DMS153 (cell line): ENCODE results near the gene PLRG1.
"Not testable (repeated sequence)": the region's sequence is repeated elsewhere in the genome, so short reads cannot be mapped to it uniquely, and the experiment has no call there.

Source experiments
- DNase-seq: peaks from one replicate; lab custom pipeline; 2025; lab: John Stamatoyannopoulos, UW

Gene PLRG1

DNA sequence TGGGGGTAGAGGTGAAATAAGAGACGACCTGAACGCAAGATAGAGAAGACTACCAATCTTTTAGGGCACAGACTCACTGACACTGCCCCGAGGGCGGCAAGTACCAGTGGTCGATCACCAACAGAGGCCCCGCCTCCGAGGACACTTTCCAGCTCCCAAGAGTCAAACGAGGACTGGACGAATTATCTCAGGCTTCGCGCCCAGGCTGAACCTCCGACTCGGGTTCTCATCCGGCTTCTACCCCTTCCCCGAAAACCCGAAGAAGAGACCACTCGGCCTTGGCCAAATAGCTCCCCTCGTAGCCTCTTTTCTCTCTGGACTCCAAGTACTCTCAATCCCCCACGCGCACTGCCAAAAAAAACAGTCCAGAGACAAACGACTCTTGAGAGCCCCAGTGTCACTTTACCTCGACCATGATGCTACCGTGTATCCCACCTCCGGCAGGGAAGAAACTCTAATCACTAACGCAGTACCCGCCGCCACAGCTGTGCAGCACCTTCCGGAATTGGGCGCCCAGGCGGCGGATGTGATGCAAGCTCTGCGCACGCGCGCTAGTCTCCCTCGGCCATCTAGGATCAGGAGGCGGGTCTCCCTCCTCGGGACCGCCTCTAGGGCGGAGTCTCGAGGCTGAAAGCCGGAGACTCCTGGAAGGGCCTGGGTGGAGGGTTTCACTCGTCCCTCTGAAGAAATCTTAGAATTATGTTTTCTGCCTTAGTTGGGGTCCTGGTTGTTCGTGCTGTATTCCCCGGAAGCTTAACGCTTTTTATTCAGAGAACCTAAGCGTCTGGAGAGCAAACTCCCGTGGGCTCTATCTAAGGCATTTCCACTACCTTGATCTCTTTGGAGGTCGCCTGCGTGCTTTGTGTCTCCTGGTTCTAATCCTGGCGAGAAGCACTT is at the start of gene PLRG1:
TSS of gene PLRG1 (minus strand) at position 507 of the 897 bp plus-strand sequence. CDS start at position 415, 92 bp downstream.
- DNase-seq: peak; percentile 89

DNA sequence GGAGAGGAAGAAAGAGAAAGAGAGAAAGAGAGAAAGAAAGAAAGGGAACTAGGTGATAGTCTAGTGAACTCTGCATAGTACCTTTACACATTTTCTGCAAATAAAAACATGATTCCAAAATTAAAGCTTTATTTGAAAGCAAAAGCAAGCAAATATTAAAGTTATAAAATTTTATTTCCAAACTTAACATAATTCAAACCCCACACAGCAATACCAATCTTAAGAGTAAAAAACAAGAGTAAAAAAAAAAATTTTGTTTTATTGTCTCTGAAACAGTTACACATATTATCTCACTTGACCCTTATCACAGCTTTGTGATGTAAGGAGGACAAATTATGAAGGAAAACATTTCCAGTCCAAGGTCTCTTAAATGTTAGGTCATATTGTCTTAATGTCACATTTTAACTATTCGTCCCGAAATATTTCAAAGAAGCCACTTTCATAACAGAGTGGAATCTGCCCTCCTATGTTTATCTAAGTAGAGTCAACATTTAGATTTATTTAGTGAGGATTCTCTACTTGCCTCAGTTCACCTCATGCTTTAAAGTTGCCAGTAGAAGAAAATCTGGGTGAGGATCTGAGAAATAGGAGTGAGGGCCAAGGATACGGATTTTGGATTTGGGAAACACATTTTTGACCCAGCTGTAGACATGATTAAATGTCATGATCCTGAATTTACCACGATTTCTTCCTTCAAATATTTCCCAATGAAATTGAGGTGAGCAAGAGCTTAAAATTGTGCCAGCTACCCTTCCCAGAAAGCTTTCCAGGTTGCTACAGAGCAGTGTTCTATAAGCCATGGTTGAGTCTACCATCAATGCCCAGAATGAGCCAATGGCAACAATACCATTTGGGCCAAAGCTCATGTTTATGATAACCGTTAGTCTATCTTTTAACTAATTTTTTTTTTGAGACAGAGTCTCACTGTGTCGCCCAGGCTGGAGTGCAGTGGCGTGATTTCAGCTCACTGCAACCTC is 47.9 kb upstream of the PLRG1 start:
- no peak for DNase-seq

DNA sequence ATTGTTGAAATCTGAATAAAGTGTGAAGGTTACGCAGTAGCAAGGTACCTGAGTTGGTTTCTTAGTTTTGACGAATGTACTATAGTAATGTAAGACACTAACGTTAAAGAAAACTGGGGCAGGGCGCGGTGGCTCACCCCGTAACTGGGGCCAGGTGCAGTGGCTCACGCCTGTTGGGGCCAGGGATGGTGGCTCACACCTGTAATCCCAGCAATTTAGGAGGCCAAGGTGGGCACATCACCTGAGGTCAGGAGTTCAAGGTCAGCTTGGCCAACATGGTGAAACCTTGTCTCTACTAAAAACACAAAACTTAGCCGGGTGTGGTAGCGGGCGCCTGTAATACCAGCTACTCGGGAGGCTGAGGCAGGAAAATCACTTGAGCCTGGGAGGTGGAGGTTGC is 47.1 kb upstream of the PLRG1 start:
- not testable (repeated sequence) for DNase-seq

DNA sequence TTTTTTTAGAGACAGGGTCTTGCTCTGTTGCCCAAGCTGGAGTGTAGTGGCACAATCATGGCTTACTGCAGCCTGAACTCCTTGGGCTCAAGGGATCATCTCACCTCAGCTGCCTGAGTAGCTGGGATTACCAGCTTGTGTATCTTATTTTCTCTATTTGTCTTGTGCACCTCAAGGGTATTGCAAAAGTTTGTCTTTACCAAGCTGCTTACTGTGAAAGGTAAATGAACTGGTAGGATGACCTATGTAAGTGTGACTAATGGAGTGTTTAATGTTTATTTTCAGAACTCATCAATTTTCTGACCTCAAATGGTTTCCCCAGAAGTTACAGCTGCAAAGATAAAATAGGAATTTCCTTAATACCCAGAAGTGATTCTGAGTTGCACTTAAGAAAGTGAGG is 45.6 kb upstream of the PLRG1 start:
- no peak for DNase-seq

DNA sequence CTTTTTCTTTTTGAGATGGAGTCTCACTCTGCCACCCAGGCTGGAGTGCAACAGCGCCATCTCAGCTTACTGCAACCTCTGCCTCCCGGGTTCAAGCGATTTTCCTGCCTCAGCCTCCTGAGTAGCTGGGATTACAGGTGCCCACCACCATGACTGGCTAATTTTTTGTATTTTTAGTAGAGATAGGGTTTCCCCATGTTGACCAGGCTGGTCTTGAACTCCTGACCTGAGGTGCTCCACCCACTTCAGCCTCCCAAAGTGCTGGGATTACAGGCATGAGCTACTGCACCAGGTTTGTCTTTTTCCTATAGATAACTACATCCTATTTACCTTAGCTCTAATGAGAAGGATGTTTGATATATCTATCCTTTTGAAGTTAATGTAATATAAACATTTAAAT is 44.1 kb upstream of the PLRG1 start:
- not testable (repeated sequence) for DNase-seq

DNA sequence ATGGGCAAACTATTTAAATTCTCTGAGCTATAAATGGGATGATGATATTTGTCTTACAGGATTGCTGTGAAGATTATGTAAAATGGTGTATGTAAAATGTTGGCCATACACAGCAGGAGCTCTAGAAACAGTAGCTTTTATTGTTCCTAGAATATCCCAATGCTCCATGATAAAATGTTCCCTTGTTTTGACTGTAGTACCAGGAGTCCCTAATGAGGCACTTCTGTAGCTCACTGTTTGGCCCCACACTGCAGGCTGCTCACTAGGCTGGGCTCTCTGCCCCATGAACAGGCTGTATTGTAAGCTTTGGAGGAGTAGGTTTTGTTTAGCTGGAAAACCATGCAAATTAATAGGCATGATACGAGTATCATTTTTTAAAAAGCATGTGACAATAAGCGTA is 43.7 kb upstream of the PLRG1 start:
- DNase-seq: no peak

DNA sequence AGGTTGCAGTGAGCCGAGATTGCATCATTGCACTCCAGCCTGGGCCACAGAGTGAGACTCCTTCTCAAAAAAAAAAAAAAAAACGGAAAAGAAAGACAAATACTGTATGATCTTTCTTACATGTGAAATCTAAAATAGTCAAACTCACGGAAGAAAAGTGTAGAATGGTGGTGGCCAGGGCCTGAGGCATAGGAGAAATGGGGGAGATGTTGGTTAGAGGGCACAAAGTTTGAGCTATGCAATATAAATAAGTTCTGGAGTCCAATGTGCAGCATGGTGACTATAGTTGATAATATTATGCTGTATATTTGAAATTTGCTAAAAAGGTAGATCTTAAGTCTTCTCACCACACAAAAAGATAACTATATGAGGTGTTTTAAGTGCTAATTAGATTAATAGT is 41.7 kb upstream of the PLRG1 start:
- DNase-seq: no peak

DNA sequence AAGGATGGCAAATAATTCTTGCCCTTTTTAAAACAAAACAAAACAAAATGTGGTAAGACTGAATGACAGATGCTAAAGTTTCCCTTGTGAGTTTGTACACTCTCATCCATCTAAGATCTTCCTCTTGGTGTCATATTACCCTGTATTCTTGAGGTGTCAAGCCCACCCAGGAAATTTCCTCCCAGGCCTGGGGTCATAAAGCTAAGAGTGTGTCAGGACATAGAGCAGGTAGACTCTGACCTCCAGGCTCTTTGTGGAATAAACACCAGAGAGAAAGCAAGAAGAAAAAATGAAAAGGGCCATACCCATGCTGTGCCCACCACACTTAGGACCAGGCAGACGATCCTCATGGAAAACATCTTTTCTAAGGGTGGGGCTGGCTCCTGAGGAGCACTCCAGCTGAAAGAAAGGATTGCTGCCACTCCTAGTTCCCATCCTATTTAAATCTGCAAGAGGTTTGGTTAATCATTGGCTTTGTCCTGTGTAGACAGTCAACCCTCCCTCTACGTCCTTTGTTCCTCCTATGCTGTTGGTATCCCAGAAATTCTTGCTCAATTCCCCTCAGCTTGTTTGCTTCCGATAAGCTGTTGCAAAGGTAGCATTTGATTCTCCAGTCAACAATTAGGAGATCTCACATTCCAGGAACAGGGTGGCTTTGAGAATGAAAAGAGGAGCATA is 40.3 kb upstream of the PLRG1 start, which contains the start of gene FGA:
TSS of gene FGA (minus strand) at position 414 of the 678 bp plus-strand sequence. CDS start at position 359, 55 bp downstream.
- no peak for DNase-seq

DNA sequence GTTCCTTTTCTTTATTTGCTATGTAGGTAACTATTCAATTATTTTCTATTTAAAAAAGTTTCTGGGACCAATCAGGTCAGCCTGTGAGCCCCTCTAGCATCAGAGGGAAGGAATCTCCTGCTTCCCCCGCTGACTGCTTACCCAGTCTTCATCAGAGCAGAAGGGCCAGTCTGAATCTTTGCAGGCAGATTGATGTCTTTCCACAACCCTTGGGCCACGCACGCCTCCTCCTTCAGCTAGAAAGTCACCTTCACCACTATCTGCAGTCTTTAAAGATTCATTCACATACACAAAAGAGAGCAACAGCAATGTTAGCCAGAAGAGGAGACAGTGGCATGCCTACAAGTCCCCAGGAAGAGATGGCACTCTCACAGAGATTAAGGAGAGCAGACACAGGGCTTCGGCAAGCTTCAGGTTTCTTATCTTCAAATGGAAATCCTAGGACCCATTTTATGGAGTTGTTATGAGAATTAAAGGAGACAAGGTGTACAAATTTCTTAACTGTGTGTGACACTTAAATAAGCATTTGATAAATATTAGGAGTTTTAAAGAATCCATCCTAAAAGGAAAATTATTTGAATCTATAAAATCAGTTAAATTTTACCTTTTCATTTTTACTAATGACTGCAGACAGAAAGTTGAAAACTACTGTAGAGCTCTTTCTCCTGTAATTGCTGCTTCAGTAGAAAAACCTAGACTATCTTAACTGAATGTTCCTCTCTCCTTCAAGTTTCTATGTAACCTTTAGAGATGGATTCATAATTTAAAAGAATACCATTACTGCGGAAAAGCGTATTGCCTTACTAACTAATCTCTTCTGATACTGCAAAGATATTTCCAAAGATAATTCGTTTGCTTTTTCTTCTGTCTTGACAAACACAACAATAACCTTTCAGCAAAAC is 39.3 kb upstream of the PLRG1 start:
- DNase-seq: no peak

DNA sequence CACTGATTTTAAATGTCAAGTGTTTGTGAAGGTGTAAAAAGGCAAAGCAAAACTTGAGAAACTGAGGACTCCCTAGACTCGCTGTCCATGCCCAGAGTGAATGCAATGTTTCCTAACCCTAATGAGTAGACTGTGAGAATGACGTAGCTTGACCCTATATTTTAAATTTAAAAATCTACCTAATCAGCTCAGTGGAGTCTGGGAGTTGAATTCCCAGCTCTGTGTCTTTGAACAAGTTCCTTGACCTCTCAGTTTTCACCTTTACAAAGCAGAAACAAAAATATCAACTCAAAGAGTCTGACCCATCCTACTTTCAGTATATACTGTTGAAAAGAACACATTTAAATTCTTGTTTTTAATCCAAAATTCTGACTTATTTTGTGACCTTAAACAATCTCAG is 38.0 kb upstream of the PLRG1 start:
- no peak for DNase-seq

DNA sequence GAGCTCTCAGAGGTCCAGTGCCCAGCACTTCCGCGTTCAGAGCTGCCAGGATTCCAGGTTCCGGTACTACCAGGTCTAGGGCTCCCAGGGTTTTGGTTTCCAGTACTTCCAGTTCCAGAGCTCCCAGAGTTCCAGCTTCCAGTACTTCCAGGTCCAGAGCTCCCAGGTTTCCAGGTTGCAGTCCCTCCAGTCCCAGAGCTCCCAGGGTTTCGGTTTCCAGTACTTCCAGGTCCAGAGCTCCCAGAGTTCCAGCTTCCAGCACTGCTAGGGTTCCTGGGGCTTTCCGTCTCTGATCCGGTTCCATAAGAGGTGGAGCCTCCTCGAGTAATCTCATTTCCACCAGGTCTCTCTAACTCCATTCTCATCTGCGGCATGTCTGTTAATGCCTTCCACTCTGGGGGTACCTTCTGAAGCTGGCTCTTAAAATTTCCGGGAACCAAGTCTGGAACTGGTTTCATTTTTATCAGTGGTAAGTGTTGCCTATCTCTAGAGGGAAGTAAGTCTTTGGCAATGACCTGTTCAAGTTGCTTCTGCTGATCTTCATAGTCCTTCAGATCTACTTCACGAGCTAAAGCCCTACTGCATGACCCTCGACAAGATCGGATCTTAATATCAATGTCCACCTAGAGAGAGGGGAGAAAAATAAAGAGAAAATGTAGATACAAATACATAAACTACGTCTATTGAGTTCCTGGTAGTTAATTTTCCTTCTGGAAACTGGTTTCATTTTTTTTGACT is 36.3 kb upstream of the PLRG1 start:
- no peak for DNase-seq

DNA sequence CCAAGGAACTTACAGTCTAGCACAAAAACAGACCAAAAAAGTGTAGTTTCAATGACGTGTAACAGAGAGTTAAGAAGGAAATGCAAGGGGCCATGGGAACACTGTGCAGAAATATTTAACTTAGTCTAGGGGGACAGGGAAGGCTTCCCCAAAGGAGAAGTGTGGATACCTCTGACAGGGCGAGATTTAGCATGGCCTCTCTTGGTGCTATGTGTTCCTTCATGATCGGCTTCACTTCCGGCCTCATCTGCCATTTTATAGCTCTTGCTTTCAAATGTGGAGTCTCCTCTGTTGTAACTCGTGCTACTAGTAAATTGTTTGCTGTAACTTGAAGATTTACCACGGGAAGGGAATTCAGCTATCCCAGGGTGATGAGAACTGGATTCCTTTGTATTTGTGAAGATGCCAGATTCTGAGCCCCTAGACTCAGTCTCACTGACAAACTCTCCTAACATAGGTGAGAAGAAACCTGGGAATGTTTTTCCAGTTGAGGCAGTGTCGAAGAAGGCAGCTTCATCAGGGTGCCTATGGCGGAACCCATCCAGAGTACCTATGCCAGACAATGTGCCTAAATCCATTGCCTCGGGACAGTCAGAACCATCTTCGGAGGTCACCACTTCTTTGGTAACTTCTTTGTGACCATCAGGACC is 35.3 kb upstream of the PLRG1 start:
- no peak for DNase-seq

DNA sequence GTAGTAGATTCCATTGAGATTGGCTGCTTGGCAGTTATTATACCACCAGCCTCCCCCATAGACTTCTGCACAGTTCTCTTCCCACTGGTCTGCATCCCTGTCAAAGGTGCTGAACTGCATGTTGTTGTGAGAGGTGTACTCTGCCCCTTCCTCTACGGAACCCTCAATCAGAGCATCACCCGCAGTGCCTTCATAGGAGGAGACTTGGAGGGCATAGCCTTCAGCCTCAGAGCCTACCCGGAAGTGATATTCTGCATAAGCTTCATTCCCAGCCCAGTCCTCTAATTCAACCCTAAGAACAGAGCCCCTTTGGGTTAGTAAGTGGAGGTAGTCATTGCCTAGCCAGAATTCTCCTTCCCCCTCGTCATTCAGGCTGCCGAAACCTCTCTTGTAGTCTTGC is 34.1 kb upstream of the PLRG1 start:
- no peak for DNase-seq

DNA sequence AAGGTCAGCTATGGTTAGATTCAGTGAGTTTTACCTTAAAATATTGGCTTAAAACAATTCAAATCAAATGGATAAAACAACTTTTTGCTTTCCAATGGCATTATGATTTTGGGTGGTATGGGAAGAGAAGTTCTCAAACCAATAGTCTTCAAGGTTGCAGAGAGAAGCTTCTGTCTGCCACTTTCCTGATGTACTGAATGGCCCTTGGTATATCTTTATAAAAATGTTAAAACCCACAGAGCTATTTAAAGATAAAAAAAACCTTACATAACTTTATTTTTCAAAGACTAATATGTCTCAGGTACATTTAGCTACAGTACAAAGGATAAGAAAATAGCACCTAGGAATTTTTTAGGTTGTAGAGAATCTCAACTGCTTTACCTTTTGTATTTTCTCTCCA is 33.5 kb upstream of the PLRG1 start:
- no peak for DNase-seq

DNA sequence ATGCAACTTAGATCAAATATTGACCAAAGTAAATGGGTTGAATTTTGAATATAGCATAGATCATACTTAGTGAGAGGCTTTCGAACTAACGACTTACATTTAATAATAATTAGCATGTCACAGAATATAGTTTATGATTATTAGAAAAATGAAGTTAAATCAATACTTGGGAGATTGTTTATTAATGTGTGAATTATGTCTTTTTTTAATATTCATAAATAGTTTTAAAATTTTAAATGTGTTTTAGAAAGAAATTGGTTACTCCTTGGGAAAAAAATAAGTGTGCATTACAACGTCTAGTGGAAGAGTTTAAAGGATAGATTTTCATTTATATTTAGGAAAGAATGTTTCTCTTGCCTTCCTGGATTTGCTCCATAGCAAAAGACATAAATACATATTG is 33.0 kb upstream of the PLRG1 start:
- no peak for DNase-seq

DNA sequence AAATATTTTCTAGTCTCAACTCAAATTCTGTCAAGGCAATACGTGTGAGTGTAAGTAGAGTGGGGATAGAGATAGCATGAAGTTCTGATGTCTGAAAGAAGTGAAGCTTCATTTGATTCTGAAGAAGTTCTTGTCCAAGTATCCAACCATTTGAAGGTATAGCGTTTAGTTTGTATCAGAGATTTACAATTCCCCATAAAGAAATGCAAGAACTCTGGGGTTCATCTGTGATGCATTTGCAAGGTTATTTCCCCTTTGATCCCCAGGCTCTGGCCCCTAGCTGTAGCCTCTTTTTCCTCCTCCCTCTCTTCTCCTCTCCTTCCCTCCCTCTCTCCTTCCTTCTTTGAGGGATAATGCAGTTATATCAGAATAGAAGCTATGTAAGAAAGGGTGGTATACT is 32.5 kb upstream of the PLRG1 start:
- no peak for DNase-seq

DNA sequence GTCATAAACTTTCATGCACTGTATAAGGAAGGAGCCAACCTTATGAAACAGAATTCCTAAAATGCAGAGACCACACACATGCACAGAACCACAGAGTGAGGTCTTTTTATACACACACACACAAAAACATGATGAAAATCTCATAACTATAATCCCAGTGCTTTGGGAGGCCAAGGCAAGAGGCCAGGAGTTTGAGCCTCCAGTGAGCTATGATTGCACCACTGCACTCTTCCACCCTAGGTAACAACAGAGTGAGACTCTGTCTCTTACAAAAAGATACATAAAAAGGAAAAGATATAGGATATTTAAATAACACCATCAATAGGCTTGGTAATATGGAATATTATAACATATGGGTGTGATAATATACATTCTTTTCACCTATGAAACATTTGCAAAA is 29.7 kb upstream of the PLRG1 start:
- no peak for DNase-seq

DNA sequence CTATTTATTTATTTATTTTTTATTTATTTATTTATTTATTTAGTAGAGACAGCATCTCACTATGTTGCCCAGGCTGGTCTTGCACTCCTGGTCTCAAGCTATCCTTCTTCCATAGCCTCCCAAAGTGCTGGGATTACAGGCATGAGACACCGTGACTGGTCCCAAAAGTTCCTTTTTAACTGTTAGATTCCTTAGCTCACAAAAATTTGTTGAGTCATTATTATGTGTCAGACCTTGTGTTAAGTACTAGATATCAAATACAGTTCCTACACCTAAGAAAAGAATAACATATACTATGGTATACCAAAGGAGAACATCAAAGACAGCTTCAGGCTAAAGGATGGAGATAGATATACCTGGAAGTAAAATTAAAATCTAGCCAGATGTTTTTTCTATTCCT is 28.7 kb upstream of the PLRG1 start:
- no peak for DNase-seq

DNA sequence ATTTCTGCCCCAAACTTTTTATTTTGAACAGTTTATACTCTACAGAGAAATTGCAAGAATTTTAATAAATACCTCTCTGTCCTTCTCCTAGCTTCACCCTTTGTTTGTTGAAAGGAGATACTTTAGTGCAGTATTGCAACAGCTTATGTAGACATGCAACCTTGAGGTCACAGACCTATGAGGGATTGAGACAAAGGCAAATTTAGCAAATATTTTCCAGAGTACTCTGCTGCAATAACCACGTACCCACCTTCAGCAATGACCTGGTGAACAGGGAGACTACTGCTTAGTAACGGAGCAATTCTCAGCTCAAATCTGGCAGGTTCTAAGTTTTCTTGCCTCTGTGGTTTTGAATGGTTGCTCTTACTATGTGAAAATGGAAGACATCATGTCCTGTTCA is 27.1 kb upstream of the PLRG1 start:
- DNase-seq: no peak

DNA sequence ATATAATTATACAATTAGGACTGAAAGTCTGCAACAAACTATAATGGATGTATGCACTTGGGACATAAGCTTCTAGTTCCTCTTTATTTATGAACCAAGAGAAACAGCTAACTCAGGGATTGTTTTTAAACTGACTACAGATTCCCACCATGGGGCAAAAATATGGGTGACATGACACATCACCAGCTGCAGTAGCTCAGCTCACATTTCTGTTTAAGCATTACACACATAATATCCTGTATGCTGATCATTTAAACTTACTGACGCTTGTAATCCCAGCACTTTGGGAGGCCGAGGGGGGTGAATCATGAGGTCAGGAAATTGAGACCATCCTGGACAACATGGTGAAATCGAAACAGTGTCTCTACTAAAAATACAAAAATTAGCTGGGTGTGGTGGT is 24.1 kb upstream of the PLRG1 start:
- DNase-seq: no peak
